K562 (cell line): Measurements from ENCODE around the gene C1orf56. TPM values are rescaled to one million over a fixed set of nuclear protein-coding genes. Genes with fewer than 3 reads are reported as not detected.

Source experiments
- E2F1 ChIP-seq: sonication (generic); formaldehyde crosslinking; IDR thresholded peaks from 2 replicates; pipeline ENCODE4 v1.8.1; 2023; ENCODE audit warnings: mild to moderate bottlenecking, missing genetic modification reagents, moderate library complexity
- ESRRA ChIP-seq: fragments of 450-650 bp; IDR thresholded peaks from 2 replicates; pipeline ENCODE4 v1.6.1; 2014; ENCODE audit warnings: low read depth, mild to moderate bottlenecking, moderate library complexity, borderline replicate concordance
- GATAD2B ChIP-seq: fragments of 450-650 bp; IDR thresholded peaks from 2 replicates; pipeline ENCODE4 v1.6.1; 2017; ENCODE audit warnings: mild to moderate bottlenecking, borderline replicate concordance
- GTF2B ChIP-seq: IDR thresholded peaks from 2 replicates; pipeline ENCODE4 v1.6.1; 2011; ENCODE audit not compliant: insufficient read length; ENCODE audit errors: extremely low read depth
- POLR2A ChIP-seq: fragments of 450-650 bp; conservative IDR thresholded peaks from 2 replicates; pipeline ENCODE4 v1.6.1; 2016
- POLR2AphosphoS5 ChIP-seq: IDR thresholded peaks from 2 replicates; pipeline ENCODE4 v1.6.1; 2011; ENCODE audit warnings: mild to moderate bottlenecking, low read depth, low read length, moderate library complexity; ENCODE audit not compliant: control insufficient read depth, insufficient read depth
- REST ChIP-seq, 2 experiments: fragments of 450-650 bp; formaldehyde crosslinking in 1 of 2; IDR thresholded peaks; 2 replicates each; pipeline versions ENCODE4 v1.4.0 to v1.6.1; 2014 to 2020; ENCODE audit warnings: mild to moderate bottlenecking in 2 of 2, borderline replicate concordance in 1 of 2, low read depth in 1 of 2
- USF1 ChIP-seq: sonication (generic); formaldehyde crosslinking; IDR thresholded peaks from 2 replicates; pipeline ENCODE4 v1.9.0; 2022; ENCODE audit warnings: mild to moderate bottlenecking, missing genetic modification reagents
- ZMIZ1 ChIP-seq, 2 experiments: fragments of 150-350 bp in 1 of 2; IDR thresholded peaks; 2 replicates each; pipeline ENCODE4 v1.6.1; 2012 to 2016; ENCODE audit warnings: low read depth in 2 of 2, low read length in 2 of 2, mild to moderate bottlenecking in 1 of 2, moderate library complexity in 1 of 2
- ZNF778 ChIP-seq: fragments of 450-650 bp; formaldehyde crosslinking; IDR thresholded peaks from 2 replicates; pipeline ENCODE4 v1.4.0; 2020; ENCODE audit warnings: mild to moderate bottlenecking, moderate library complexity
- polyA plus RNA-seq, 8 experiments: library from polyadenylated mRNA; depleted of rRNA in 4 of 8; stranded (reverse) in 5 of 8; unstranded in 3 of 8; fragments of >200 nt; fragmentation: Nextera tagmentation in 2 of 8; fragmentation: Illumina TruSeq in 1 of 8; extraction: Ambion mirVana in 2 of 8; extraction: Trizol in 1 of 8; gene quantifications; 2 replicates each; pipeline versions ENCODE4 v1.2.1 to v1.2.3, GENCODE V29; 2011 to 2014; ENCODE audit warnings: inconsistent platforms in 1 of 8, missing spikeins in 1 of 8
- total RNA-seq, 7 experiments: library from RNA; depleted of rRNA in 6 of 7; stranded (reverse); fragments of >200 nt in 6 of 7; fragmentation: Illumina TruSeq in 2 of 7; extraction: Trizol in 2 of 7; gene quantifications; 2 replicates each; pipeline versions ENCODE4 v1.2.1 to v1.2.3, GENCODE V29; 2011 to 2021; ENCODE audit warnings: low replicate concordance in 1 of 7

C1orf56 gene
- total and polyA plus RNA-seq, 9 of the 15 experiments (the other 6 are each of a cell fraction or from before 2014, with no cell fraction given): 0.18 to 15.7 (median 1.1) TPM

- TF ChIP-seq USF1 (CRISPR knock-in tag) (no peak), ZMIZ1 (IDR thresholded peaks at IDR 0.05; ENCODE audit: low read depth in 2 of 2, low read length in 2 of 2) (no peak), E2F1 (CRISPR knock-in tag) (0 out of 2 replicates have a peak, but pooled peaks have one; percentile 58), ZNF778 (CRISPR knock-in tag) (no peak), POLR2A (peak; percentile 61; the same call in 1 of the 2 replicates), ESRRA (peak; percentile 23; the same call in 1 of the 2 replicates), GATAD2B (0 out of 2 replicates have a peak, but pooled peaks have one; percentile 24), REST (IDR thresholded peaks at IDR 0.05; ENCODE audit: borderline replicate concordance) (peak; percentile 72), REST (CRISPR knock-in tag; IDR thresholded peaks at IDR 0.05; ENCODE audit: low read depth) (0 out of 2 replicates have a peak, but pooled peaks have one; percentile 28), POLR2AphosphoS5 (peak; percentile 53; the same call in 1 of the 2 replicates), GTF2B (no peak)
Measured at GRCh38 chr1:151006327-151007052, 41.1 kb upstream of the C1orf56 start, which contains the start of gene MINDY1 (continued).
